HFF-Myc (cell line): ENCODE results near the gene NIPA2.

Source experiments
- DNase-seq: peaks from one replicate; pipeline ENCODE4 v3.0.0-alpha.2; 2011; ENCODE audit warnings: low read depth; ENCODE audit errors: extremely low read depth
- H3K4me3 ChIP-seq: replicated peaks from 2 replicates; pipeline ENCODE4 v1.5.1; 2011; ENCODE audit warnings: low read depth, mild to moderate bottlenecking, control low read depth, low read length
- CTCF ChIP-seq: IDR thresholded peaks from 2 replicates; pipeline ENCODE4 v1.5.1; 2012; ENCODE audit warnings: mild to moderate bottlenecking, low read depth, low read length, control low read depth; ENCODE audit errors: missing control alignments

Gene NIPA2

GRCh38 chr15:22874256-22874655 is 35.8 kb downstream of the NIPA2 start:
- TF ChIP-seq CTCF, result no peak
- no peak overlapping the region for H3K4me3 ChIP-seq
- DNase-seq, result no peak

- H3K4me3 ChIP-seq, result no peak overlapping the region
- no peak for DNase-seq
- TF ChIP-seq CTCF, result no peak
These were observed 36.5 kb downstream of the NIPA2 start for GRCh38 chr15:22874966-22875365.

GRCh38 chr15:22877117-22877516 is 38.7 kb downstream of the NIPA2 start:
- DNase-seq, result no peak
- H3K4me3 ChIP-seq, result no peak overlapping the region
- no peak for TF ChIP-seq CTCF

- no peak for DNase-seq
- H3K4me3 ChIP-seq, result no peak overlapping the region
- no peak for TF ChIP-seq CTCF
These were observed 39.1 kb downstream of the NIPA2 start for GRCh38 chr15:22877607-22878006.

- no peak for DNase-seq
- TF ChIP-seq CTCF, result no peak
- no peak overlapping the region for H3K4me3 ChIP-seq
These were observed 39.6 kb downstream of the NIPA2 start for GRCh38 chr15:22878103-22878502.

GRCh38 chr15:22880068-22880980 is 41.9 kb downstream of the NIPA2 start:
- no peak overlapping the region for H3K4me3 ChIP-seq
- no peak for DNase-seq
- no peak for TF ChIP-seq CTCF
